Lower leg skin (tissue), 4 donors: Measurements from ENCODE around the gene EDN1. TPM values are rescaled to one million over a fixed set of nuclear protein-coding genes. Genes with fewer than 3 reads are reported as not detected.
A peak's percentile ranks its signal among the peaks of the same experiment; 100 is the strongest.

Experiments
- DNase-seq, 2 donors: peaks; one replicate each; pipeline ENCODE4 v3.0.0-alpha.2; 2019; ENCODE audit warnings: low spot score in 2 of 2
- H3K4me3 ChIP-seq: fragments of 200-600 bp; sonication (generic); 2 replicates; pipeline ENCODE4 v1.5.1; 2017; ENCODE audit warnings: mild to moderate bottlenecking, low read depth; ENCODE audit not compliant: poor library complexity, severe bottlenecking
- POLR2A ChIP-seq, 2 donors: fragments of 450-650 bp; IDR thresholded peaks; one replicate each; pipeline ENCODE4 v1.6.1; 2016 to 2017; ENCODE audit warnings: antibody characterized with exemption in 2 of 2, mild to moderate bottlenecking in 1 of 2, moderate library complexity in 1 of 2
- WGBS, 2 donors: methylation state at CpG; one replicate each; pipeline ENCODE4 v1.1.5; 2018; 5-methylcytosine and 5-hydroxymethylcytosine counted together
- intact Hi-C: fragments of 100-400 bp; cut with DNase I; formaldehyde crosslinking; loops from one replicate; pipeline ENCODE4 v1.15.0; 2023; ENCODE audit warnings: low total_unique reads
- total RNA-seq, 4 donors: library from RNA; depleted of rRNA; stranded (reverse); fragments of >200 nt; gene quantifications; one replicate each; pipeline ENCODE4 v1.1.0, GENCODE V29; 2016
- TF ChIP-seq, protein P1 (sequence below), 3 donors: fragments of 450-650 bp; IDR thresholded peaks; one replicate each; pipeline ENCODE4 v1.5.1; 2016; ENCODE audit warnings: antibody characterized with exemption in 3 of 3, mild to moderate bottlenecking in 3 of 3, moderate library complexity in 2 of 3

EDN1 gene
- total RNA-seq, 4 donors from 2014 or later = 11.1 to 42.6 (median 15.5) TPM

DNA sequence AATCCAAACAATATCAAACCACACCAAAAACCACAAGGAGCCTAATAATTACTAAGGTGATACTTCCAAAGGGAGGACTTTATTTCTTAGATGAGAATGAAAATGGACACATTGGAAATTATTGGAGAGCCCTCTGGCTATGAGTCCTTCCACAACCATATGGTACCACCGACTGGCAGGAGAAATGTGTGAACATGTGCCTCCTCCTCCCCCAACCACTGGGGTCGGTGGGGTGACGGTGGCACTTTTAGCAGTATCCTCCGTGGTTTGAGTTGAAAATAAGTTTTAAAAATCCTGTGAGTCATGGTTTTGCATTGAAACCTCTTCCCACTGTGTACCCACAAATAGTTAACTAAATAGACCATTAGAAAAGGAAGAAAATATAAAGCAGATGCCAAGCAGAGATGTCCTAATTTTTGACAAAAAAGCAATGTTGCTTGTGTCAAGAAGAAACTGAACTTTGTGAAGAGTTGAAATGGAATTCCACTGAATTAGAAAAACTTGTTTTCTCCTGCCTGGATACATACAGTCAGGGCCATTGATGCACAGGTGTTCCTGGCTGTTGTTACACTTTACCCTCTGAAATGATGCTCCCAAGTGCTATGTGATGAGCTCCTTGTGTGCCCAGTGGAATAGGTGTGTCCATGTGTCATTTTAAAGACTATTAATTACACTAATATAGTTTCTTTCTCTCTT, 3.2 kb downstream of the EDN1 start:
- intact Hi-C loops = no loop called here
- no peak overlapping the region for H3K4me3 ChIP-seq
- TF ChIP-seq, protein P1, sequence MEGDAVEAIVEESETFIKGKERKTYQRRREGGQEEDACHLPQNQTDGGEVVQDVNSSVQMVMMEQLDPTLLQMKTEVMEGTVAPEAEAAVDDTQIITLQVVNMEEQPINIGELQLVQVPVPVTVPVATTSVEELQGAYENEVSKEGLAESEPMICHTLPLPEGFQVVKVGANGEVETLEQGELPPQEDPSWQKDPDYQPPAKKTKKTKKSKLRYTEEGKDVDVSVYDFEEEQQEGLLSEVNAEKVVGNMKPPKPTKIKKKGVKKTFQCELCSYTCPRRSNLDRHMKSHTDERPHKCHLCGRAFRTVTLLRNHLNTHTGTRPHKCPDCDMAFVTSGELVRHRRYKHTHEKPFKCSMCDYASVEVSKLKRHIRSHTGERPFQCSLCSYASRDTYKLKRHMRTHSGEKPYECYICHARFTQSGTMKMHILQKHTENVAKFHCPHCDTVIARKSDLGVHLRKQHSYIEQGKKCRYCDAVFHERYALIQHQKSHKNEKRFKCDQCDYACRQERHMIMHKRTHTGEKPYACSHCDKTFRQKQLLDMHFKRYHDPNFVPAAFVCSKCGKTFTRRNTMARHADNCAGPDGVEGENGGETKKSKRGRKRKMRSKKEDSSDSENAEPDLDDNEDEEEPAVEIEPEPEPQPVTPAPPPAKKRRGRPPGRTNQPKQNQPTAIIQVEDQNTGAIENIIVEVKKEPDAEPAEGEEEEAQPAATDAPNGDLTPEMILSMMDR (IDR thresholded peaks at IDR 0.05) = no peak
- no peak for TF ChIP-seq POLR2A (IDR thresholded peaks at IDR 0.05)
- WGBS, 2 donors = 57 to 60% methylated on average over 4 of the region's 4 CpGs
- no peak for DNase-seq

DNA sequence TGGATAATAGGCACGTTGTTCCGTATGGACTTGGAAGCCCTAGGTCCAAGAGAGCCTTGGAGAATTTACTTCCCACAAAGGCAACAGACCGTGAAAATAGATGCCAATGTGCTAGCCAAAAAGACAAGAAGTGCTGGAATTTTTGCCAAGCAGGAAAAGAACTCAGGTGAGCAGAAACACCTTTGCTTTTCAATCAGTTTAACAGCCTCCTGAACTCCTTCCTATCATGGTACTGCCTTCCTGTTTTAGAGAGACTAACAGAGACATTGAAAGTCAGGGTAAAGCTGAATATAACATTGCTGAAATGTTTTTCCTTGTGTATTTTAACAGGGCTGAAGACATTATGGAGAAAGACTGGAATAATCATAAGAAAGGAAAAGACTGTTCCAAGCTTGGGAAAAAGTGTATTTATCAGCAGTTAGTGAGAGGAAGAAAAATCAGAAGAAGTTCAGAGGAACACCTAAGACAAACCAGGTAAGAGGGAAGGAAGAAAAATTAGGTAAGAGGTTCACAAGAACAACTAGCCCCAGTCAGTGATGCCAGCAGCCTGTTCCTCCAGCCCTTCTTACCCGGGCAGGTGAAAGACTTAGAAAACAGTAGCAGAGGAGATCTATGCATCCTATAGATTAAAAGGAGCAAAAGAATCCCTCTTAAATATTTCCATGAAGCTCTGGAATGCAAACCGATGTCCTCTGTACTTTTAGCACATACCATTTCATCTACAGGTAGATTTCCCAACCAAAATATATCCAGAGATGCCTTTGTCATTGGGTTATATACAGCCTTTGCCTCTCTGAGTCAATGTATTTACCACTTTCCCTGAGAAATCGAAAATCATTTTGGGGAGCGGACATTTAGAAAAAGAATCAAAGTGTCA, 4.0 kb downstream of the EDN1 start:
- no peak for DNase-seq
- WGBS, 2 donors = 52 to 64% methylated on average over 7 of the region's 7 CpGs
- TF ChIP-seq, protein P1 (IDR thresholded peaks at IDR 0.05) = no peak
- TF ChIP-seq POLR2A (IDR thresholded peaks at IDR 0.05) = no peak
- intact Hi-C loops = no loop called here
- H3K4me3 ChIP-seq = no peak overlapping the region

DNA sequence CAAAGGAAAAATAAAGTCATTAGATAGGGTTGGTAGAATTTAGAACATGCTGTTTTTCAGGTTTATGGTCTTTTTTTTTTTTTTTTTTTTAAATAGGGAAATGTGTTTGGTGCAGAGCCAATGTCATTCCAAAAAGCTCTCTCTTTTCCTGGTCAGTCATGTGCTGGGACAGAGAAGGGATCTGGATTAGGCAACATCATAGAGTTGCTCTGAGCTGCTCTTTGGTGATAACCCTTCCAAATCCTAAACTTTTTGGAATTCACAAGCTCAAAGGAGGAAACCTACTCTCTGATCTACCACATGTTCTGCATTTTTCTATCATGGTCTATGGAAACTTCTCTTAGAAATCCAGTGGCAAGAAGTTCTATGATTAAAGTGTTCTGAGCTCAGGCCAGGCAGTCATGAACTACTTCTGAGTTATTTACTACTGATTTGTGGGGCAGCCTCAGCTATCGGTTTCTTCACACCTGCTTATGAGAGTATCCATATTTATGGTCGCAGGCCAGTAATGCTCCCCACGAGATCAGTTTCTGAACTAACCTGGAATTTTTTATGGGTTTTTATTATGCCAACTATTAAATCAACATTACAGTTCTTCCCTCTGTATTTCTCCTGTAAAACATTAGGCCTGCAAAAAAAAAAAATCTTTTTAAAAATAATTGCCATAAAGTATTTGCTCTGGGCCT, 4.8 kb downstream of the EDN1 start:
- DNase-seq = no peak
- TF ChIP-seq POLR2A (IDR thresholded peaks at IDR 0.05) = no peak
- TF ChIP-seq, protein P1 (IDR thresholded peaks at IDR 0.05) = no peak
- 57 to 74% methylated on average over 3 of the region's 3 CpGs for WGBS, 2 donors
- intact Hi-C loops = no loop called here
- H3K4me3 ChIP-seq = no peak overlapping the region

DNA sequence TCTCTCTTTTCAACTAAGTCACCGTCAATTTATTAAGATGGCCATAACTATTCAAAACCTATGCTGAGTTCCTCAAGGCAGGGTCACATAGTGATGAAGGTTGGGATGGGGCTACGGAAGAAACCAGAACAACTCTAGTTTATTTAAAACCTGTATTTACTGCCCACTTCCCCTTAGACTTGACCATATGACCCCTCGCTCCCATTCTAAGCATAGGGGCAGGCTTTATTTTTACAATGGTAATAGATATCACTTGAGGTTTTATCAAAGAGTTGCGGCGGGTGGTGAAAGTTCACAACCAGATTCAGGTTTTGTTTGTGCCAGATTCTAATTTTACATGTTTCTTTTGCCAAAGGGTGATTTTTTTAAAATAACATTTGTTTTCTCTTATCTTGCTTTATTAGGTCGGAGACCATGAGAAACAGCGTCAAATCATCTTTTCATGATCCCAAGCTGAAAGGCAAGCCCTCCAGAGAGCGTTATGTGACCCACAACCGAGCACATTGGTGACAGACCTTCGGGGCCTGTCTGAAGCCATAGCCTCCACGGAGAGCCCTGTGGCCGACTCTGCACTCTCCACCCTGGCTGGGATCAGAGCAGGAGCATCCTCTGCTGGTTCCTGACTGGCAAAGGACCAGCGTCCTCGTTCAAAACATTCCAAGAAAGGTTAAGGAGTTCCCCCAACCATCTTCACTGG, 5.5 kb downstream of the EDN1 start:
- TF ChIP-seq, protein P1 (IDR thresholded peaks at IDR 0.05) = no peak
- no peak for TF ChIP-seq POLR2A (IDR thresholded peaks at IDR 0.05)
- DNase-seq = no peak
- H3K4me3 ChIP-seq = no peak overlapping the region
- WGBS, 2 donors = 52 to 61% methylated on average over 14 of the region's 14 CpGs
- intact Hi-C loops = no loop called here

DNA sequence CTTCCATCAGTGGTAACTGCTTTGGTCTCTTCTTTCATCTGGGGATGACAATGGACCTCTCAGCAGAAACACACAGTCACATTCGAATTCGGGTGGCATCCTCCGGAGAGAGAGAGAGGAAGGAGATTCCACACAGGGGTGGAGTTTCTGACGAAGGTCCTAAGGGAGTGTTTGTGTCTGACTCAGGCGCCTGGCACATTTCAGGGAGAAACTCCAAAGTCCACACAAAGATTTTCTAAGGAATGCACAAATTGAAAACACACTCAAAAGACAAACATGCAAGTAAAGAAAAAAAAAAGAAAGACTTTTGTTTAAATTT, 6.1 kb downstream of the EDN1 start:
- peak in 1 of 2 donors; percentile 33 for DNase-seq
- TF ChIP-seq, protein P1 (IDR thresholded peaks at IDR 0.05) = no peak
- no peak for TF ChIP-seq POLR2A (IDR thresholded peaks at IDR 0.05)
- WGBS, 2 donors = 19 to 23% methylated on average over 5 of the region's 5 CpGs
- intact Hi-C loops = no loop called here
- H3K4me3 ChIP-seq = no peak overlapping the region
